ENCODE results near the gene CD24. TPM values are rescaled to one million over a fixed set of nuclear protein-coding genes. Genes with fewer than 3 reads are reported as not detected.
"Not testable (repeated sequence)": the region's sequence is repeated elsewhere in the genome, so short reads cannot be mapped to it uniquely, and the experiment has no call there.

CD24 gene
- under 1 TPM in 1 of 2 experiments, not detected in 1; 0.30 TPM for total RNA-seq

GRCh38 chr6:106974336-106974998, at the start of gene CD24:
CD24 (minus strand) TSS chr6:106974729; CDS start chr6:106974646, 83 bp downstream.
- Mint-ChIP-seq H3K9me3 (no peaks in the 10 kb centered on the region), H3K4me3 (peak within 1 kb of the TSS; percentile 51), H3K4me1 (ENCODE audit: low read depth) (peaks cover 8% of the 10 kb centered on the region), H3K36me3 (ENCODE audit: low read depth) (no peaks in the 10 kb centered on the region), H3K27me3 (ENCODE audit: low read depth) (peaks cover 44% of the 10 kb centered on the region), H3K27ac (no peak within 1 kb of the TSS)
- intact Hi-C loops (cut with micrococcal nuclease) = loop anchor here (10.0 kb wide), 1 partner anchor 610 kb away; the partner anchor contains the start of gene CRYBG1
- no peak for DNase-seq
- CTCF ChIA-PET = no interaction called here

- DNase-seq = no peak
- intact Hi-C loops (cut with micrococcal nuclease) = loop anchor here (10.0 kb wide), 1 partner anchor 283 kb away; no protein-coding TSS in a partner anchor
These were observed 47.1 kb upstream of the CD24 start for GRCh38 chr6:107021446-107022185.

GRCh38 chr6:107020239-107020638, 45.7 kb upstream of the CD24 start:
- no peak for DNase-seq
- CTCF ChIA-PET = no interaction called here
- Mint-ChIP-seq H3K36me3 (ENCODE audit: low read depth) (no peaks in the 10 kb centered on the region), H3K9me3 (no peaks in the 10 kb centered on the region), H3K27ac (no peak overlapping the region), H3K4me3 (no peak overlapping the region), H3K4me1 (ENCODE audit: low read depth) (no peaks in the 10 kb centered on the region), H3K27me3 (ENCODE audit: low read depth) (no peaks in the 10 kb centered on the region)
- intact Hi-C loops (cut with micrococcal nuclease) = loop anchor here (10.0 kb wide), 1 partner anchor 285 kb away; no protein-coding TSS in a partner anchor

More at GRCh38 chr6:107021446-107022185, 47.1 kb upstream of the CD24 start:
- Mint-ChIP-seq H3K27me3 (ENCODE audit: low read depth) (no peaks in the 10 kb centered on the region), H3K4me3 (no peak overlapping the region), H3K36me3 (ENCODE audit: low read depth) (no peaks in the 10 kb centered on the region), H3K9me3 (no peaks in the 10 kb centered on the region), H3K4me1 (ENCODE audit: low read depth) (no peaks in the 10 kb centered on the region), H3K27ac (no peak overlapping the region)
- CTCF ChIA-PET = interaction anchor here (0.6 to 1.4 kb wide), 2 partner anchors 12 to 385 kb away, joined by 5 to 8 read pairs; no protein-coding TSS in a partner anchor

GRCh38 chr6:107019628-107020027, 45.1 kb upstream of the CD24 start:
- intact Hi-C loops (cut with micrococcal nuclease) = loop anchor here (10.0 kb wide), 1 partner anchor 285 kb away; no protein-coding TSS in a partner anchor
- H3K4me3 Mint-ChIP-seq; H3K9me3 Mint-ChIP-seq; H3K36me3 Mint-ChIP-seq (ENCODE audit: low read depth); H3K27me3 Mint-ChIP-seq (ENCODE audit: low read depth); CTCF ChIA-PET; H3K27ac Mint-ChIP-seq; DNase-seq; H3K4me1 Mint-ChIP-seq (ENCODE audit: low read depth): not testable (repeated sequence)

GRCh38 chr6:107019047-107019446, 44.5 kb upstream of the CD24 start:
- DNase-seq = no peak
- intact Hi-C loops (cut with micrococcal nuclease) = no loop called here
- H3K27ac Mint-ChIP-seq = no peak overlapping the region
- H3K4me3 Mint-ChIP-seq = no peak overlapping the region
- no peaks in the 10 kb centered on the region for H3K27me3 Mint-ChIP-seq (ENCODE audit: low read depth)
- H3K9me3 Mint-ChIP-seq = no peaks in the 10 kb centered on the region
- CTCF ChIA-PET = no interaction called here
- no peaks in the 10 kb centered on the region for H3K4me1 Mint-ChIP-seq (ENCODE audit: low read depth)
- H3K36me3 Mint-ChIP-seq (ENCODE audit: low read depth) = no peaks in the 10 kb centered on the region

GRCh38 chr6:107009499-107009898, 35.0 kb upstream of the CD24 start:
- H3K4me1 Mint-ChIP-seq (ENCODE audit: low read depth) = no peaks in the 10 kb centered on the region
- DNase-seq = no peak
- H3K9me3 Mint-ChIP-seq = no peaks in the 10 kb centered on the region
- CTCF ChIA-PET = interaction anchor here (1.2 kb wide), 1 partner anchor 12 kb away, joined by 3 read pairs; no protein-coding TSS in a partner anchor
- intact Hi-C loops (cut with micrococcal nuclease) = no loop called here
- no peaks in the 10 kb centered on the region for H3K27me3 Mint-ChIP-seq (ENCODE audit: low read depth)
- no peaks in the 10 kb centered on the region for H3K36me3 Mint-ChIP-seq (ENCODE audit: low read depth)
- H3K27ac Mint-ChIP-seq = no peak overlapping the region
- no peak overlapping the region for H3K4me3 Mint-ChIP-seq

GRCh38 chr6:106997392-106998158, 23.0 kb upstream of the CD24 start:
- CTCF ChIA-PET = interaction anchor here (0.6 to 2.6 kb wide), 18 partner anchors 8 to 1529 kb away, joined by 3 to 9 read pairs (median 3); no protein-coding TSS in a partner anchor
- peaks cover 3% of the 10 kb centered on the region for H3K4me1 Mint-ChIP-seq (ENCODE audit: low read depth)
- H3K27ac Mint-ChIP-seq = no peak overlapping the region
- no peak overlapping the region for H3K4me3 Mint-ChIP-seq
- H3K36me3 Mint-ChIP-seq (ENCODE audit: low read depth) = no peaks in the 10 kb centered on the region
- H3K9me3 Mint-ChIP-seq = no peaks in the 10 kb centered on the region
- peak; percentile 75 for DNase-seq
- H3K27me3 Mint-ChIP-seq (ENCODE audit: low read depth) = no peaks in the 10 kb centered on the region
- intact Hi-C loops (cut with micrococcal nuclease) = loop anchor here (1.0 to 5.0 kb wide), 3 partner anchors 390 to 658 kb away; no protein-coding TSS in a partner anchor

GRCh38 chr6:106995640-106996039, 21.1 kb upstream of the CD24 start:
- CTCF ChIA-PET = interaction anchor here (1.0 kb wide), 1 partner anchor 120 kb away, joined by 3 read pairs; no protein-coding TSS in a partner anchor
- no peaks in the 10 kb centered on the region for H3K36me3 Mint-ChIP-seq (ENCODE audit: low read depth)

GRCh38 chr6:106989737-106990136, 15.2 kb upstream of the CD24 start:
- H3K9me3 Mint-ChIP-seq; DNase-seq; H3K4me1 Mint-ChIP-seq (ENCODE audit: low read depth); H3K4me3 Mint-ChIP-seq; H3K27ac Mint-ChIP-seq; H3K27me3 Mint-ChIP-seq (ENCODE audit: low read depth); intact Hi-C loops (cut with micrococcal nuclease); H3K36me3 Mint-ChIP-seq (ENCODE audit: low read depth): not testable (repeated sequence)
- CTCF ChIA-PET = interaction anchor here (0.6 to 0.8 kb wide), 3 partner anchors 8 to 16 kb away, joined by 3 to 5 read pairs (median 3); no protein-coding TSS in a partner anchor

More at GRCh38 chr6:106995640-106996039, 21.1 kb upstream of the CD24 start:
- Mint-ChIP-seq H3K9me3 (no peaks in the 10 kb centered on the region), H3K27me3 (ENCODE audit: low read depth) (no peaks in the 10 kb centered on the region), H3K4me1 (ENCODE audit: low read depth) (peaks cover 3% of the 10 kb centered on the region), H3K4me3 (no peak overlapping the region), H3K27ac (no peak overlapping the region)
- no peak for DNase-seq
- intact Hi-C loops (cut with micrococcal nuclease) = loop anchor here (5.0 kb wide), 1 partner anchor 388 kb away; no protein-coding TSS in a partner anchor

- Mint-ChIP-seq H3K27me3 (ENCODE audit: low read depth) (peaks cover 6% of the 10 kb centered on the region), H3K36me3 (ENCODE audit: low read depth) (no peaks in the 10 kb centered on the region), H3K4me3 (no peak overlapping the region), H3K9me3 (no peaks in the 10 kb centered on the region), H3K4me1 (ENCODE audit: low read depth) (no peaks in the 10 kb centered on the region), H3K27ac (no peak overlapping the region)
- DNase-seq = no peak
- CTCF ChIA-PET = interaction anchor here (0.8 kb wide), 1 partner anchor 10 kb away, joined by 3 read pairs; no protein-coding TSS in a partner anchor
- intact Hi-C loops (cut with micrococcal nuclease) = no loop called here
These were observed 14.1 kb upstream of the CD24 start for GRCh38 chr6:106988664-106989063.

GRCh38 chr6:106981926-106982325, 7.4 kb upstream of the CD24 start:
- Mint-ChIP-seq H3K36me3 (ENCODE audit: low read depth) (no peaks in the 10 kb centered on the region), H3K4me3 (no peak overlapping the region), H3K27me3 (ENCODE audit: low read depth) (peaks cover 26% of the 10 kb centered on the region), H3K9me3 (no peaks in the 10 kb centered on the region), H3K27ac (no peak overlapping the region), H3K4me1 (ENCODE audit: low read depth) (no peaks in the 10 kb centered on the region)
- CTCF ChIA-PET = interaction anchor here (0.7 to 1.4 kb wide), 3 partner anchors 16 to 415 kb away, joined by 3 to 4 read pairs (median 3); no protein-coding TSS in a partner anchor
- no peak for DNase-seq
- intact Hi-C loops (cut with micrococcal nuclease) = no loop called here

Data from activated naive CD4-positive, alpha-beta T cell treated with anti-CD3 and anti-CD28 coated beads for 36 hours (primary cell).